PC-9 (cell line): Measurements from ENCODE around the gene GPR17. TPM values are rescaled to one million over a fixed set of nuclear protein-coding genes. Genes with fewer than 3 reads are reported as not detected.

Experiments used
- BruUV-seq: library from RNA; stranded (reverse); fragments of 400-500 nt; replicated peaks from 2 replicates; lab custom pipeline; 2021; lab: Mats Ljungman, UMichigan
- CTCF ChIA-PET: fragments of 300-600 bp; sonication (Branson Sonifier 250); formaldehyde crosslinking; loops from one replicate; lab custom pipeline; 2022; ENCODE audit warnings: antibody characterized with exemption; lab: Charles Lee
- POLR2A ChIA-PET: fragments of 300-600 bp; sonication (Branson Sonifier 250); formaldehyde crosslinking; loops from one replicate; lab custom pipeline; 2022; ENCODE audit warnings: antibody characterized with exemption; ENCODE audit not compliant: unreplicated experiment; lab: Charles Lee
- DNase-seq, 2 experiments: peaks; one replicate each; pipeline versions ENCODE4 v3.0.0 to v3.0.0-alpha.2; 2015 to 2022; ENCODE audit warnings: mixed read lengths in 1 of 2
- H2AFZ ChIP-seq: fragments of 200-600 bp; sonication (generic); 2 replicates; pipeline ENCODE4 v1.8.1; 2017; ENCODE audit warnings: antibody characterized with exemption
- H3F3A ChIP-seq: fragments of 200-600 bp; sonication (generic); 2 replicates; pipeline ENCODE4 v1.8.1; 2017; ENCODE audit warnings: antibody characterized with exemption, mild to moderate bottlenecking, low read depth; ENCODE audit not compliant: insufficient read depth
- H3K27ac ChIP-seq: fragments of 200-600 bp; sonication (generic); 2 replicates; pipeline ENCODE4 v1.6.1; 2016; ENCODE audit warnings: mixed run types
- H3K27me3 ChIP-seq: fragments of 200-600 bp; sonication (generic); 2 replicates; pipeline ENCODE4 v1.6.1; 2016; ENCODE audit warnings: low read depth, mixed run types; ENCODE audit not compliant: insufficient read depth
- H3K36me3 ChIP-seq: fragments of 200-600 bp; sonication (generic); 2 replicates; pipeline ENCODE4 v1.6.1; 2016; ENCODE audit warnings: low read depth, mixed run types
- H3K4me1 ChIP-seq: fragments of 200-600 bp; sonication (generic); replicated peaks from 2 replicates; pipeline ENCODE4 v1.6.1; 2016; ENCODE audit warnings: mixed run types; ENCODE audit not compliant: insufficient read depth
- H3K4me2 ChIP-seq: fragments of 200-600 bp; sonication (generic); 2 replicates; pipeline ENCODE4 v1.6.1; 2017; ENCODE audit warnings: mixed run types
- H3K4me3 ChIP-seq: fragments of 200-600 bp; sonication (generic); 2 replicates; pipeline ENCODE4 v1.6.1; 2016; ENCODE audit warnings: mixed run types
- H3K79me2 ChIP-seq: fragments of 200-600 bp; sonication (generic); 2 replicates; pipeline ENCODE4 v1.6.1; 2017; ENCODE audit warnings: low read depth, mixed run types
- H3K9me2 ChIP-seq: fragments of 200-600 bp; sonication (generic); 2 replicates; pipeline ENCODE4 v1.8.1; 2017; ENCODE audit warnings: mild to moderate bottlenecking; ENCODE audit not compliant: insufficient read depth
- H3K9me3 ChIP-seq: fragments of 200-600 bp; sonication (generic); 2 replicates; pipeline ENCODE4 v1.8.1; 2016; ENCODE audit warnings: low read depth; ENCODE audit not compliant: insufficient read depth
- H4K20me1 ChIP-seq: fragments of 200-600 bp; sonication (generic); 2 replicates; pipeline ENCODE4 v1.8.1; 2017; ENCODE audit not compliant: insufficient read depth
- CTCF ChIP-seq: fragments of 200-600 bp; sonication (generic); conservative IDR thresholded peaks from 2 replicates; pipeline ENCODE4 v1.6.1; 2017; ENCODE audit warnings: mixed run types, antibody characterized with exemption, mild to moderate bottlenecking, moderate library complexity
- EZH2 ChIP-seq: fragments of 200-600 bp; sonication (generic); IDR thresholded peaks from 2 replicates; pipeline ENCODE4 v1.8.0; 2017; ENCODE audit warnings: antibody characterized with exemption, low read depth
- intact Hi-C: fragments of 100-400 bp; cut with micrococcal nuclease; formaldehyde crosslinking; loops from one replicate; pipeline ENCODE4 v1.10.0; 2022; ENCODE audit not compliant: unreplicated experiment
- total RNA-seq: library from RNA; stranded (reverse); gene quantifications from 2 replicates; pipeline ENCODE4 v1.2.3, GENCODE V29; 2021

The GPR17 gene
- total RNA-seq, 1 experiment from 2014 or later, result not detected

- no peak overlapping the region for H3K4me3 ChIP-seq
- no peaks in the 10 kb centered on the region for H4K20me1 ChIP-seq
- H3K9me3 ChIP-seq, result peaks cover 5% of the 10 kb centered on the region; the same call in 1 of the 2 replicates
- H3F3A ChIP-seq, result no peaks in the 10 kb centered on the region
- H2AFZ ChIP-seq, result no peak overlapping the region
- peaks cover 38% of the 10 kb centered on the region for H3K27me3 ChIP-seq
- H3K4me1 ChIP-seq, result no peaks in the 10 kb centered on the region
- BruUV-seq, result no TSS peak
- no peak overlapping the region for H3K27ac ChIP-seq
- TF ChIP-seq EZH2 (no peak), CTCF (no peak)
- intact Hi-C loops, result no loop called here
- no peaks in the 10 kb centered on the region for H3K79me2 ChIP-seq
- POLR2A ChIA-PET, result no interaction called here
- CTCF ChIA-PET, result no interaction called here
- DNase-seq, result no peak
- no peaks in the 10 kb centered on the region for H3K36me3 ChIP-seq
- no peak overlapping the region for H3K4me2 ChIP-seq
- H3K9me2 ChIP-seq, result no peaks in the 10 kb centered on the region
Observed at GRCh38 chr2:127662937-127663565, 17.1 kb downstream of the GPR17 start.

GRCh38 chr2:127663566-127664064 is 17.7 kb downstream of the GPR17 start:
- Histone ChIP-seq H3K79me2 (no peaks in the 10 kb centered on the region), H3K4me2 (no peak overlapping the region), H3K9me3 (peaks cover 5% of the 10 kb centered on the region; the same call in 1 of the 2 replicates), H3K9me2 (no peaks in the 10 kb centered on the region), H3K36me3 (no peaks in the 10 kb centered on the region), H2AFZ (no peak overlapping the region), H3K4me1 (no peaks in the 10 kb centered on the region), H3F3A (no peaks in the 10 kb centered on the region), H3K27me3 (peaks cover 41% of the 10 kb centered on the region), H3K27ac (no peak overlapping the region), H3K4me3 (no peak overlapping the region), H4K20me1 (no peaks in the 10 kb centered on the region)
- ChIA-PET CTCF (no interaction called here), POLR2A (no interaction called here)
- TF ChIP-seq EZH2, result no peak
- TF ChIP-seq CTCF, result no peak
- DNase-seq, result no peak
- intact Hi-C loops, result no loop called here
- no TSS peak for BruUV-seq

- H3K27ac ChIP-seq, result no peak overlapping the region
- BruUV-seq, result no TSS peak
- no peaks in the 10 kb centered on the region for H3K79me2 ChIP-seq
- no peaks in the 10 kb centered on the region for H3K4me1 ChIP-seq
- no peak for TF ChIP-seq EZH2
- TF ChIP-seq CTCF, result no peak
- intact Hi-C loops, result no loop called here
- H3K9me3 ChIP-seq, result peaks cover 5% of the 10 kb centered on the region; the same call in 1 of the 2 replicates
- no peak for DNase-seq
- H3K9me2 ChIP-seq, result no peaks in the 10 kb centered on the region
- H3K4me2 ChIP-seq, result no peak overlapping the region
- H3F3A ChIP-seq, result no peaks in the 10 kb centered on the region
- no peak overlapping the region for H3K4me3 ChIP-seq
- no peaks in the 10 kb centered on the region for H3K36me3 ChIP-seq
- ChIA-PET CTCF (no interaction called here), POLR2A (no interaction called here)
- peaks cover 45% of the 10 kb centered on the region for H3K27me3 ChIP-seq
- no peaks in the 10 kb centered on the region for H4K20me1 ChIP-seq
- no peak overlapping the region for H2AFZ ChIP-seq
Observed at GRCh38 chr2:127664065-127664894, 18.3 kb downstream of the GPR17 start.
